ENCODE data around the gene EDN1. TPM values are rescaled to one million over a fixed set of nuclear protein-coding genes. Genes with fewer than 3 reads are reported as not detected.

Gene EDN1
- polyA plus RNA-seq, 1 donor (not counting 4 experiments of a cell fraction or from before 2014, with no cell fraction given), result 17.2 TPM

DNA sequence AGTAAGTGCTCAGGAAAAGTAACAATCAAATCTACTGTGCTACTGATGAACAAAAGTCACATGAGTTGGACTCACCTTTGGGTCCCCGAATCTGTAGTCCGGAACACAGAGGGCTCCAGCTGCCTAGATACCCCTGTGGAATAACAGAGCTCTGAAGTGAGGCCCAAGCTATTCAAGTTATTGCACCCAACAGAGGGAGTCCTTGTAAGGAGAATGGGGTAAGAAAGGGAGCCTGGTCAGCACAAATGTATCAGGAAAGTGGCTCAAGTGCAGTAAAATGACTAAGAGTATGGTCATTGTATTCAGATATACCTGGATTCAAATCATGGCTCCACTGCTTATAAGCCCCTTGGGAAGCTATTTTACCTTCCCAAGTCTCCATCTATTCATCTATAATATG is 20.9 kb downstream of the EDN1 start:
- Histone ChIP-seq H3K27me3 (ENCODE audit: control insufficient read depth, extremely low read depth, insufficient read depth, low read length) (no peaks in the 10 kb centered on the region), H3K36me3 (ENCODE audit: control insufficient read depth in 2 of 2, extremely low read depth in 1 of 2, insufficient read depth in 2 of 2, low read length in 2 of 2) (no peaks in the 10 kb centered on the region), H3K4me2 (ENCODE audit: control insufficient read depth, extremely low read depth, insufficient read depth, low read depth, low read length) (peak overlapping the region; percentile 58), H3K27ac (ENCODE audit: control insufficient read depth, insufficient read depth, low read length) (peak overlapping the region; percentile 1), H3K4me1 (ENCODE audit: control insufficient read depth, extremely low read depth, insufficient read depth, low read length) (peaks cover 29% of the 10 kb centered on the region), H3K9me3 (ENCODE audit: control insufficient read depth, low read depth, low read length) (no peaks in the 10 kb centered on the region), H3K4me3 (ENCODE audit: control insufficient read depth in 2 of 3, extremely low read depth in 1 of 3, insufficient read depth in 2 of 3, low read depth in 1 of 3, low read length in 3 of 3) (peak overlapping the region in 2 of 3 experiments; percentile 3 to 7), H3K9ac (ENCODE audit: control insufficient read depth, extremely low read depth, insufficient read depth, low read length) (no peak overlapping the region), H4K20me1 (ENCODE audit: control insufficient read depth, extremely low read depth, insufficient read depth, low read length) (no peaks in the 10 kb centered on the region), H3K79me2 (ENCODE audit: control insufficient read depth, insufficient read depth, low read length) (no peaks in the 10 kb centered on the region), H3K9me1 (ENCODE audit: control insufficient read depth, extremely low read depth, insufficient read depth, low read length) (no peaks in the 10 kb centered on the region), H2AFZ (ENCODE audit: control insufficient read depth, low read length) (no peak overlapping the region)
- DNase-seq (ENCODE audit: low read depth, low spot score) (no peak), FAIRE-seq (peak; percentile 74)
- dilution Hi-C loops (cut with MboI; ENCODE audit: extremely low pct_ligation_motif_present, low sequenced_read_pairs), result no loop called here
- TF ChIP-seq, protein P1, sequence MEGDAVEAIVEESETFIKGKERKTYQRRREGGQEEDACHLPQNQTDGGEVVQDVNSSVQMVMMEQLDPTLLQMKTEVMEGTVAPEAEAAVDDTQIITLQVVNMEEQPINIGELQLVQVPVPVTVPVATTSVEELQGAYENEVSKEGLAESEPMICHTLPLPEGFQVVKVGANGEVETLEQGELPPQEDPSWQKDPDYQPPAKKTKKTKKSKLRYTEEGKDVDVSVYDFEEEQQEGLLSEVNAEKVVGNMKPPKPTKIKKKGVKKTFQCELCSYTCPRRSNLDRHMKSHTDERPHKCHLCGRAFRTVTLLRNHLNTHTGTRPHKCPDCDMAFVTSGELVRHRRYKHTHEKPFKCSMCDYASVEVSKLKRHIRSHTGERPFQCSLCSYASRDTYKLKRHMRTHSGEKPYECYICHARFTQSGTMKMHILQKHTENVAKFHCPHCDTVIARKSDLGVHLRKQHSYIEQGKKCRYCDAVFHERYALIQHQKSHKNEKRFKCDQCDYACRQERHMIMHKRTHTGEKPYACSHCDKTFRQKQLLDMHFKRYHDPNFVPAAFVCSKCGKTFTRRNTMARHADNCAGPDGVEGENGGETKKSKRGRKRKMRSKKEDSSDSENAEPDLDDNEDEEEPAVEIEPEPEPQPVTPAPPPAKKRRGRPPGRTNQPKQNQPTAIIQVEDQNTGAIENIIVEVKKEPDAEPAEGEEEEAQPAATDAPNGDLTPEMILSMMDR (optimal IDR thresholded peaks at IDR 0.05 in 1 of 3, IDR thresholded peaks at IDR 0.05 in 1 of 3, conservative IDR thresholded peaks at IDR 0.05 in 1 of 3; ENCODE audit: extremely low read depth in 1 of 3, insufficient read depth in 2 of 3, low read length in 3 of 3), result peak in 2 of 3 experiments; percentile 19 to 49
- no peak for TF ChIP-seq EZH2 (IDR thresholded peaks at IDR 0.05; ENCODE audit: low read length)

DNA sequence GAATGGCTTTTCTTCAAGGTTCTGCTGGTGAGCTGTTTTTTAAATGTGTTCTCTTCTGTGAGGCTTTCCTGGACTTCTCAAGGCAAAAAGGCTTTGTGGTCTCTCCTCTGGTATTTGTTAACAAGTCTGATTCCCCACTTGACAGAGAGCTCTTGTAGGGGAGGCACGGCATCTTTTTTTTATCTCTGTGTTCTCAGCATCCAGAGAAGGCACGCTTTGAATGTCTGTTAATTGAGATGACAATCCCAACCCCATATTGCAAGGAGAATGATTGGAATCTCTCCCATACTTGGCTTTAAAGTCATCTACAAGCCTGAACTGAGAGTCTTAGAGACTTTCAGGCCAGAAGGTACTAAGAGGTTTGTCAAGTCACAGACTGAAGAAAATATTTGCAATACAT is 22.6 kb downstream of the EDN1 start:
- TF ChIP-seq, protein P1 (optimal IDR thresholded peaks at IDR 0.05 in 1 of 3, IDR thresholded peaks at IDR 0.05 in 1 of 3, conservative IDR thresholded peaks at IDR 0.05 in 1 of 3; ENCODE audit: extremely low read depth in 1 of 3, insufficient read depth in 2 of 3, low read length in 3 of 3), result no peak
- TF ChIP-seq EZH2 (IDR thresholded peaks at IDR 0.05; ENCODE audit: low read length), result no peak
- no peaks in the 10 kb centered on the region for H3K9me3 ChIP-seq (ENCODE audit: control insufficient read depth, low read depth, low read length)
- peak overlapping the region; percentile 3 for H2AFZ ChIP-seq (ENCODE audit: control insufficient read depth, low read length)
- FAIRE-seq (peak; percentile 46), DNase-seq (ENCODE audit: low read depth, low spot score) (no peak)
- peak overlapping the region; percentile 81 for H3K9ac ChIP-seq (ENCODE audit: control insufficient read depth, extremely low read depth, insufficient read depth, low read length)
- dilution Hi-C loops (cut with MboI; ENCODE audit: extremely low pct_ligation_motif_present, low sequenced_read_pairs), result no loop called here
- peak overlapping the region in 1 of 3 experiments; percentile 54 for H3K4me3 ChIP-seq (ENCODE audit: control insufficient read depth in 2 of 3, extremely low read depth in 1 of 3, insufficient read depth in 2 of 3, low read depth in 1 of 3, low read length in 3 of 3)
- H3K27me3 ChIP-seq (ENCODE audit: control insufficient read depth, extremely low read depth, insufficient read depth, low read length), result no peaks in the 10 kb centered on the region
- peak overlapping the region; percentile 90 for H3K27ac ChIP-seq (ENCODE audit: control insufficient read depth, insufficient read depth, low read length)
- H3K9me1 ChIP-seq (ENCODE audit: control insufficient read depth, extremely low read depth, insufficient read depth, low read length), result no peaks in the 10 kb centered on the region
- H4K20me1 ChIP-seq (ENCODE audit: control insufficient read depth, extremely low read depth, insufficient read depth, low read length), result no peaks in the 10 kb centered on the region
- no peaks in the 10 kb centered on the region for H3K79me2 ChIP-seq (ENCODE audit: control insufficient read depth, insufficient read depth, low read length)
- peaks cover 29% of the 10 kb centered on the region for H3K4me1 ChIP-seq (ENCODE audit: control insufficient read depth, extremely low read depth, insufficient read depth, low read length)
- peak overlapping the region; percentile 96 for H3K4me2 ChIP-seq (ENCODE audit: control insufficient read depth, extremely low read depth, insufficient read depth, low read depth, low read length)
- H3K36me3 ChIP-seq (ENCODE audit: control insufficient read depth in 2 of 2, extremely low read depth in 1 of 2, insufficient read depth in 2 of 2, low read length in 2 of 2), result no peaks in the 10 kb centered on the region
